Heart left ventricle (tissue), 13 donors: ENCODE results near the gene CITED2.

Source experiments
- CTCF ChIP-seq, 12 donors: fragments of 200-600 bp; sonication (generic) in 4 of 12; IDR thresholded peaks; one replicate each; pipeline versions ENCODE4 v1.5.0 to v1.8.0; 2018 to 2022; ENCODE audit warnings: antibody characterized with exemption in 12 of 12, mild to moderate bottlenecking in 5 of 12
- POLR2A ChIP-seq, 2 donors: fragments of 450-650 bp; IDR thresholded peaks; one replicate each; pipeline ENCODE4 v1.6.1; 2017; ENCODE audit warnings: antibody characterized with exemption in 2 of 2, mild to moderate bottlenecking in 2 of 2, moderate library complexity in 2 of 2
- donor health status: ischemic (EF 13 %, LVEDD 7.1; RV severe dilation, severe dysfunction).
- donor health status: DM: no; HTN: yes; CAD: no.
- donor health status: DM: no; HTN: no; CAD: no.
- donor health status: ischemic (EF 25% LVEDD 6.9; RV normal size, moderate dysfunction).
- donor health status: ischemic (EF 25% LVEDD 5.7; RV mildly dilated, moderate dysfunction).
- donor health status: ischemic (EF 35%, LVEDD 5.7; RV mildly dilated, moderate dysfunction).
- donor health status: nonischemic (EF 11% LVEDD 7.7; RV severe dilation, severe dysfunction).
- donor health status: DM: yes; HTN: yes; CAD: no.
- donor health status: PGD.
- donor health status: ischemic (EF 29% LVEDD 5.4; RV normal size, mild dysfunction).
- donor health status: nonischemic (EF 23%, LVEDD 6.1; RV moderate dilation, normal function).

DNA sequence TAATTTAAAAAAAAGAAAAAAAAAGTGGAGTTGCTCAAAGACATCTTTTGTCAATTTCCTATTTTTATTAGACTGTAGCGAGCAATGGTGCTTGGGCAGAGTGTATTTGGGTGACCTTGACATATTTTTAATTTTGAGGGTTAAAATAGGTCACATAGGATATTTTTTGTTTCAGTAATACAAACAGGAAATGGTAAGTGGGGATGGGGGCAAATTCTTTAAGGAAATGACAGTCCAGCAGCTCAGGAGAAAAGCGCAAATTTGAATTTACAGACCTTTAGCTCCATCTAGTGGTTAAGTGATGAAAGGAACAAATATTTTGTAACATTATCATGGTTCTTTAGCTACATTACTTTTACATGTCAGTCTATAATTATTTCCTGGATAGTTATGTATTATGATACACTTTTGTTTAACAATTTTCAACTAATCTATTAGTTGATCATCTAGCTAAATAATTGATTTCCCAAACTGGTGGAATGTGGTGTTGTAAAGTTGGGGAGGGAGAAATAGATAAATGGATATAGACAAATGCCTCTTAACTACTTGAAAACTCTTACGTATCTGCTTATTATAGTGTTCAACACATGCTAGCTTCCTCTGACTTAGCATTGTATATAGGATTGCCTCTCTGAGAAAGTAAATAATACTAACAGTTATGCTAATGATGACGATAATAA lies 10.0 kb downstream of the CITED2 start:
- TF ChIP-seq CTCF (IDR thresholded peaks at IDR 0.05) (peak; percentile 64 to 92 (median 74)), POLR2A (IDR thresholded peaks at IDR 0.05) (no peak)
